GM12872 (cell line): ENCODE measurements around the gene LRRN2.

ENCODE experiments used
- TF ChIP-seq, protein P1 (sequence below): IDR thresholded peaks from 3 replicates; pipeline ENCODE4 v1.5.1; 2011; ENCODE audit warnings: low read depth, mild to moderate bottlenecking, low read length, moderate library complexity; ENCODE audit not compliant: insufficient read depth

Gene LRRN2

GRCh38 chr1:204695692-204696091 lies 10.2 kb upstream of the LRRN2 start:
- TF ChIP-seq, protein P1, sequence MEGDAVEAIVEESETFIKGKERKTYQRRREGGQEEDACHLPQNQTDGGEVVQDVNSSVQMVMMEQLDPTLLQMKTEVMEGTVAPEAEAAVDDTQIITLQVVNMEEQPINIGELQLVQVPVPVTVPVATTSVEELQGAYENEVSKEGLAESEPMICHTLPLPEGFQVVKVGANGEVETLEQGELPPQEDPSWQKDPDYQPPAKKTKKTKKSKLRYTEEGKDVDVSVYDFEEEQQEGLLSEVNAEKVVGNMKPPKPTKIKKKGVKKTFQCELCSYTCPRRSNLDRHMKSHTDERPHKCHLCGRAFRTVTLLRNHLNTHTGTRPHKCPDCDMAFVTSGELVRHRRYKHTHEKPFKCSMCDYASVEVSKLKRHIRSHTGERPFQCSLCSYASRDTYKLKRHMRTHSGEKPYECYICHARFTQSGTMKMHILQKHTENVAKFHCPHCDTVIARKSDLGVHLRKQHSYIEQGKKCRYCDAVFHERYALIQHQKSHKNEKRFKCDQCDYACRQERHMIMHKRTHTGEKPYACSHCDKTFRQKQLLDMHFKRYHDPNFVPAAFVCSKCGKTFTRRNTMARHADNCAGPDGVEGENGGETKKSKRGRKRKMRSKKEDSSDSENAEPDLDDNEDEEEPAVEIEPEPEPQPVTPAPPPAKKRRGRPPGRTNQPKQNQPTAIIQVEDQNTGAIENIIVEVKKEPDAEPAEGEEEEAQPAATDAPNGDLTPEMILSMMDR: no peak

- TF ChIP-seq, protein P1: no peak
Observed at GRCh38 chr1:204694145-204694544, 8.6 kb upstream of the LRRN2 start.

GRCh38 chr1:204692841-204693356 lies 7.4 kb upstream of the LRRN2 start:
- TF ChIP-seq, protein P1: no peak

DNA sequence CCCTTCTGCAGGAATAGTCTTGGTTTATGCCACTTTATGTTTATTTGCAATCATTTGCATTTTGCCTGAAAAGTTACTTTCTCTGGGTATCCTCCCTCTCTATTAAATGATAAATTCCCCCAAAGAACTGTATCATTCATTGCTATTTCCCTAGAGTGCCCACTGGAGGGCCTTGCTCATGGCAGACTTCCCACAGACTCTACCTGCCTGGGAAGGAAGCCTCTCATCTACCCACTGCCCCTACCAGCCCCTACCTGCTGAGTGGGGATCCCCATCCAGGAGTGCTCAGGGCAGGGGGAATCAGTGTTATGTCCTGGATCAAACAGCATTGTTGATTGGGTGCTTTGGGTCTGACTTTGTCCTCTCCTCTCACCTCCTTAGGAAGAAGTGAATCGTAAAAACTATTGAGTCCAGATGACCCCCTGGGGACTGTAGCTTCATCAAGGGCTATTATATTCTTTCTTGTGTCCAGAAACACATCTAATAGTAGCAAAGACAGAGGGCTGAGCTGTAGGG lies 6.8 kb upstream of the LRRN2 start:
- TF ChIP-seq, protein P1: 0 out of 3 replicates have a peak, but pooled peaks have one; percentile 13

- TF ChIP-seq, protein P1: no peak
Observed at GRCh38 chr1:204688776-204689175, 3.2 kb upstream of the LRRN2 start.

DNA sequence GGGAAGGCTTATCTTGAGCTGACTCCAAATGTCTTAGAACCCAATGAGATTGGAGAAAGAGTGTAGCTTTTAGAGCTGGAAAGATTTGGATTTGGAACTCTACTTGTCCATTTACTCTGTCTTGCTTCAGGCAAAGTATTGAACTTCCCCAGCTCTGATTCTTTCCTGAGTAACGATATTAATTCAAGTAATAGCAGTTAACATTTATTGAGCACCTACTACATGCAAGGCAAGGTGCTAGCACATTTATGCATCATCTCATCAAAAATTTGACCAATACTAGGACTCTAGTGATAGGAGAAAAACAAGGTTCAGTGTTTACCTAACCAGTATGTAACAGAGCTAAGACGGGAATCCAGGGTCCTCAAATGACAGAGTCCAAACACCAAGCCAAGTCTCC lies 2.5 kb upstream of the LRRN2 start:
- TF ChIP-seq, protein P1: no peak

DNA sequence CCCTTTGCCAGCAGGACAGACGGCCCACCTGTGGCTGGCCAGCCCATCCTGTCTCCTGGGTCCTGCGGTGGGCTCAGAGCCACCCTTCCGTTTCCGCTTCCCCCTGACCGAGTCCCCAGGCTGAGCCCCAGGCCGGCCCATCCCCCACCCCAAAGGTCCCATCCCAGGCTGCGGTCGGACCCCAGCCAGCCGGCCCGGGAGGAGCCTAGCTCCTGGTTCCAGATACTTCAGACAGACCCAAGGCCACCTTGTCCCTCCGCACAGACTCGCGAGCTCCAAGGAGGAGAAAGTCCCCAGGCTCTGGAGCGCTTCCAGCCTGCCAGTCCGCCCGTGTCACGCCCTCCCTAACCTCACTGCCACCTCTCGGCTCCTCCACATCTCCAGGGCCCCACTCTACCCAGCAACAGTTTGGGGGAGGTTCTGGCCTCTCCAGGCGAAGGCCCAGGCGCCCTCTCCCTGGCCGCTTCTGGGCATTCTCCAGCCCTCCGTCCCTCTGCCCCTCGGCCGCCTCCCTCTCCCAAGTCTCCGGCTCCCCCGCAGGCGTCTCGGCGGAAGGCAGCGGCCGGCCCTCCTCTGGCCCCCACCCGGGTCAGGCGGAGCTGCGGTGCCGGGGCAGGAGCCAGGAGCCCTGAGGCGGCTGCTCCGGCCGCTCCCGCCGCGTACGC lies 835 bp downstream of the LRRN2 start:
- TF ChIP-seq, protein P1: no peak
